Thyroid gland (tissue), 4 donors: ENCODE results near the gene FOSB.

ENCODE experiments used
- POLR2A ChIP-seq, 2 donors: fragments of 450-650 bp; IDR thresholded peaks; one replicate each; pipeline ENCODE4 v1.6.1; 2017; ENCODE audit warnings: antibody characterized with exemption in 2 of 2, mild to moderate bottlenecking in 2 of 2, moderate library complexity in 1 of 2
- TF ChIP-seq, protein P1 (sequence below), 6 experiments: fragments of 200-600 bp in 3 of 6; fragments of 450-650 bp in 3 of 6; sonication (generic) in 3 of 6; IDR thresholded peaks; one replicate each; pipeline ENCODE4 v1.5.1; 2016 to 2019; ENCODE audit warnings: antibody characterized with exemption in 6 of 6, mild to moderate bottlenecking in 2 of 6, inconsistent platforms in 1 of 6, moderate library complexity in 1 of 6

DNA sequence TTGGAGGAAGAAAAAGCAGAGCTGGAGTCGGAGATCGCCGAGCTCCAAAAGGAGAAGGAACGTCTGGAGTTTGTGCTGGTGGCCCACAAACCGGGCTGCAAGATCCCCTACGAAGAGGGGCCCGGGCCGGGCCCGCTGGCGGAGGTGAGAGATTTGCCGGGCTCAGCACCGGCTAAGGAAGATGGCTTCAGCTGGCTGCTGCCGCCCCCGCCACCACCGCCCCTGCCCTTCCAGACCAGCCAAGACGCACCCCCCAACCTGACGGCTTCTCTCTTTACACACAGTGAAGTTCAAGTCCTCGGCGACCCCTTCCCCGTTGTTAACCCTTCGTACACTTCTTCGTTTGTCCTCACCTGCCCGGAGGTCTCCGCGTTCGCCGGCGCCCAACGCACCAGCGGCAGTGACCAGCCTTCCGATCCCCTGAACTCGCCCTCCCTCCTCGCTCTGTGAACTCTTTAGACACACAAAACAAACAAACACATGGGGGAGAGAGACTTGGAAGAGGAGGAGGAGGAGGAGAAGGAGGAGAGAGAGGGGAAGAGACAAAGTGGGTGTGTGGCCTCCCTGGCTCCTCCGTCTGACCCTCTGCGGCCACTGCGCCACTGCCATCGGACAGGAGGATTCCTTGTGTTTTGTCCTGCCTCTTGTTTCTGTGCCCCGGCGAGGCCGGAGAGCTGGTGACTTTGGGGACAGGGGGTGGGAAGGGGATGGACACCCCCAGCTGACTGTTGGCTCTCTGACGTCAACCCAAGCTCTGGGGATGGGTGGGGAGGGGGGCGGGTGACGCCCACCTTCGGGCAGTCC is 5.0 kb downstream of the FOSB start:
- no peak for TF ChIP-seq POLR2A (IDR thresholded peaks at IDR 0.05)
- TF ChIP-seq, protein P1, sequence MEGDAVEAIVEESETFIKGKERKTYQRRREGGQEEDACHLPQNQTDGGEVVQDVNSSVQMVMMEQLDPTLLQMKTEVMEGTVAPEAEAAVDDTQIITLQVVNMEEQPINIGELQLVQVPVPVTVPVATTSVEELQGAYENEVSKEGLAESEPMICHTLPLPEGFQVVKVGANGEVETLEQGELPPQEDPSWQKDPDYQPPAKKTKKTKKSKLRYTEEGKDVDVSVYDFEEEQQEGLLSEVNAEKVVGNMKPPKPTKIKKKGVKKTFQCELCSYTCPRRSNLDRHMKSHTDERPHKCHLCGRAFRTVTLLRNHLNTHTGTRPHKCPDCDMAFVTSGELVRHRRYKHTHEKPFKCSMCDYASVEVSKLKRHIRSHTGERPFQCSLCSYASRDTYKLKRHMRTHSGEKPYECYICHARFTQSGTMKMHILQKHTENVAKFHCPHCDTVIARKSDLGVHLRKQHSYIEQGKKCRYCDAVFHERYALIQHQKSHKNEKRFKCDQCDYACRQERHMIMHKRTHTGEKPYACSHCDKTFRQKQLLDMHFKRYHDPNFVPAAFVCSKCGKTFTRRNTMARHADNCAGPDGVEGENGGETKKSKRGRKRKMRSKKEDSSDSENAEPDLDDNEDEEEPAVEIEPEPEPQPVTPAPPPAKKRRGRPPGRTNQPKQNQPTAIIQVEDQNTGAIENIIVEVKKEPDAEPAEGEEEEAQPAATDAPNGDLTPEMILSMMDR (IDR thresholded peaks at IDR 0.05) = no peak
